ENCODE measurements around the gene XPR1.

DNA sequence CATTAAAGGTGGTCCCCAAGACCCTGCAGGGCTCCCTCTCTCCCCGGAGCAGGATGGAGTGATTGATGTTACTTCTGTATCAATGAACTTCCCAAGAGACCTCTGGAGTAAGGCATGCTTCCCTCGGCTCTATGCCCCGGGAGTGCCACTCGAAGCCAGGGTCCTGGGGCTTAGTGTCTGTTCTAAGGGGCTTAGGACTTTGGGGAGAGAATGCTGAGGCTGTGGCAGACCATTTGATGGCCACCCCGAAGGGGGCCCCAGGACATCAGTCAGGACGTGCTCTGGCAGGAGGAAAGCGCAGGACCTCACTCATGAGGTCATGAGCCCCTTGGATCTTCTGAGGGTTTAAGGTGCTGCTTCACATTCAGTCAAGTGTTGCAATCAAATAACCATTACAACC lies 288.4 kb downstream of the XPR1 start:
- TF ChIP-seq TAF1 (IDR thresholded peaks at IDR 0.05; ENCODE audit: low read depth) (no peak), NFIC (IDR thresholded peaks at IDR 0.05) (no peak), TCF12 (IDR thresholded peaks at IDR 0.05; ENCODE audit: low read depth) (no peak), RAD21 (IDR thresholded peaks at IDR 0.05; ENCODE audit: low read depth) (no peak), YY1 (IDR thresholded peaks at IDR 0.05; ENCODE audit: low read depth) (no peak), CREB1 (IDR thresholded peaks at IDR 0.05; ENCODE audit: low read depth) (no peak), FOXM1 (IDR thresholded peaks at IDR 0.05; ENCODE audit: borderline replicate concordance, low read depth) (no peak), EP300 (IDR thresholded peaks at IDR 0.05; ENCODE audit: borderline replicate concordance) (no peak)
- TF ChIP-seq, protein P1, sequence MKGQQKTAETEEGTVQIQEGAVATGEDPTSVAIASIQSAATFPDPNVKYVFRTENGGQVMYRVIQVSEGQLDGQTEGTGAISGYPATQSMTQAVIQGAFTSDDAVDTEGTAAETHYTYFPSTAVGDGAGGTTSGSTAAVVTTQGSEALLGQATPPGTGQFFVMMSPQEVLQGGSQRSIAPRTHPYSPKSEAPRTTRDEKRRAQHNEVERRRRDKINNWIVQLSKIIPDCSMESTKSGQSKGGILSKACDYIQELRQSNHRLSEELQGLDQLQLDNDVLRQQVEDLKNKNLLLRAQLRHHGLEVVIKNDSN (IDR thresholded peaks at IDR 0.05): no peak
- TF ChIP-seq, protein P2, sequence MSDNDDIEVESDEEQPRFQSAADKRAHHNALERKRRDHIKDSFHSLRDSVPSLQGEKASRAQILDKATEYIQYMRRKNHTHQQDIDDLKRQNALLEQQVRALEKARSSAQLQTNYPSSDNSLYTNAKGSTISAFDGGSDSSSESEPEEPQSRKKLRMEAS (IDR thresholded peaks at IDR 0.05): no peak
- TF ChIP-seq, protein P3, sequence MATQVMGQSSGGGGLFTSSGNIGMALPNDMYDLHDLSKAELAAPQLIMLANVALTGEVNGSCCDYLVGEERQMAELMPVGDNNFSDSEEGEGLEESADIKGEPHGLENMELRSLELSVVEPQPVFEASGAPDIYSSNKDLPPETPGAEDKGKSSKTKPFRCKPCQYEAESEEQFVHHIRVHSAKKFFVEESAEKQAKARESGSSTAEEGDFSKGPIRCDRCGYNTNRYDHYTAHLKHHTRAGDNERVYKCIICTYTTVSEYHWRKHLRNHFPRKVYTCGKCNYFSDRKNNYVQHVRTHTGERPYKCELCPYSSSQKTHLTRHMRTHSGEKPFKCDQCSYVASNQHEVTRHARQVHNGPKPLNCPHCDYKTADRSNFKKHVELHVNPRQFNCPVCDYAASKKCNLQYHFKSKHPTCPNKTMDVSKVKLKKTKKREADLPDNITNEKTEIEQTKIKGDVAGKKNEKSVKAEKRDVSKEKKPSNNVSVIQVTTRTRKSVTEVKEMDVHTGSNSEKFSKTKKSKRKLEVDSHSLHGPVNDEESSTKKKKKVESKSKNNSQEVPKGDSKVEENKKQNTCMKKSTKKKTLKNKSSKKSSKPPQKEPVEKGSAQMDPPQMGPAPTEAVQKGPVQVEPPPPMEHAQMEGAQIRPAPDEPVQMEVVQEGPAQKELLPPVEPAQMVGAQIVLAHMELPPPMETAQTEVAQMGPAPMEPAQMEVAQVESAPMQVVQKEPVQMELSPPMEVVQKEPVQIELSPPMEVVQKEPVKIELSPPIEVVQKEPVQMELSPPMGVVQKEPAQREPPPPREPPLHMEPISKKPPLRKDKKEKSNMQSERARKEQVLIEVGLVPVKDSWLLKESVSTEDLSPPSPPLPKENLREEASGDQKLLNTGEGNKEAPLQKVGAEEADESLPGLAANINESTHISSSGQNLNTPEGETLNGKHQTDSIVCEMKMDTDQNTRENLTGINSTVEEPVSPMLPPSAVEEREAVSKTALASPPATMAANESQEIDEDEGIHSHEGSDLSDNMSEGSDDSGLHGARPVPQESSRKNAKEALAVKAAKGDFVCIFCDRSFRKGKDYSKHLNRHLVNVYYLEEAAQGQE (IDR thresholded peaks at IDR 0.05; ENCODE audit: low read depth): no peak

All from Ishikawa (cell line).